ENCODE data around the gene ITPR3. TPM values are rescaled to one million over a fixed set of nuclear protein-coding genes. Genes with fewer than 3 reads are reported as not detected.

The ITPR3 gene
- total and polyA plus RNA-seq, 8 donors: 14.1 to 149 (median 65.6) TPM

- Histone ChIP-seq H3K4me3 (no peak overlapping the region), H3K27ac (no peak overlapping the region), H3K9me3 (no peaks in the 10 kb centered on the region), H3K27me3 (no peaks in the 10 kb centered on the region), H3K36me3 (peaks cover 26 to 98% (median 93%) of the 10 kb centered on the region in 4 donors), H3K4me1 (no peaks in the 10 kb centered on the region)
- TF ChIP-seq EP300 (IDR thresholded peaks at IDR 0.05) (no peak), POLR2A (IDR thresholded peaks at IDR 0.05) (no peak), CTCF (IDR thresholded peaks at IDR 0.05) (no peak), POLR2AphosphoS5 (IDR thresholded peaks at IDR 0.05) (no peak)
- intact Hi-C loops (cut with DNase I; ENCODE audit: low total_unique reads): no loop called here
- WGBS, 5 donors: 78 to 87% (median 85%) methylated on average over 10 of the region's 10 CpGs
- DNase-seq: no peak
These were observed 40.1 kb downstream of the ITPR3 start for GRCh38 chr6:33661106-33661838.

- WGBS, 5 donors: 87 to 94% (median 91%) methylated on average over 3 to 11 of the region's 11 CpGs
- TF ChIP-seq POLR2A (IDR thresholded peaks at IDR 0.05) (no peak), CTCF (IDR thresholded peaks at IDR 0.05) (no peak), POLR2AphosphoS5 (IDR thresholded peaks at IDR 0.05) (no peak), EP300 (IDR thresholded peaks at IDR 0.05) (no peak)
- DNase-seq: no peak
- H3K4me3 ChIP-seq: no peak overlapping the region
- no peaks in the 10 kb centered on the region for H3K27me3 ChIP-seq
- H3K27ac ChIP-seq: no peak overlapping the region
- H3K36me3 ChIP-seq: peaks cover 27 to 98% (median 93%) of the 10 kb centered on the region in 4 donors
- H3K4me1 ChIP-seq: no peaks in the 10 kb centered on the region
- no peaks in the 10 kb centered on the region for H3K9me3 ChIP-seq
- intact Hi-C loops (cut with DNase I; ENCODE audit: low total_unique reads): no loop called here
These were observed 41.2 kb downstream of the ITPR3 start for GRCh38 chr6:33662318-33662717.

- no peaks in the 10 kb centered on the region for H3K4me1 ChIP-seq
- TF ChIP-seq EP300 (IDR thresholded peaks at IDR 0.05): no peak
- no peak for TF ChIP-seq CTCF (IDR thresholded peaks at IDR 0.05)
- TF ChIP-seq POLR2A (IDR thresholded peaks at IDR 0.05): no peak
- TF ChIP-seq POLR2AphosphoS5 (IDR thresholded peaks at IDR 0.05): no peak
- 73 to 90% (median 84%) methylated on average over 5 of the region's 5 CpGs for WGBS, 5 donors
These were observed 41.9 kb downstream of the ITPR3 start for GRCh38 chr6:33663028-33663427.

GRCh38 chr6:33663727-33664449 is 42.8 kb downstream of the ITPR3 start:
- Histone ChIP-seq H3K27ac (no peak overlapping the region), H3K27me3 (no peaks in the 10 kb centered on the region), H3K36me3 (peaks cover 26 to 98% (median 93%) of the 10 kb centered on the region in 4 donors), H3K4me1 (peaks cover 0 to 6% (median 0%) of the 10 kb centered on the region in 4 donors), H3K4me3 (no peak overlapping the region), H3K9me3 (no peaks in the 10 kb centered on the region)
- DNase-seq: no peak
- intact Hi-C loops (cut with DNase I; ENCODE audit: low total_unique reads): no loop called here
- TF ChIP-seq EP300 (IDR thresholded peaks at IDR 0.05) (no peak), CTCF (IDR thresholded peaks at IDR 0.05) (no peak), POLR2A (IDR thresholded peaks at IDR 0.05) (no peak), POLR2AphosphoS5 (IDR thresholded peaks at IDR 0.05) (no peak)
- 94 to 99% (median 96%) methylated on average over 13 to 16 of the region's 16 CpGs for WGBS, 5 donors

More at GRCh38 chr6:33663028-33663427, 41.9 kb downstream of the ITPR3 start:
- Histone ChIP-seq H3K4me3 (no peak overlapping the region), H3K36me3 (peaks cover 34 to 98% (median 93%) of the 10 kb centered on the region in 4 donors), H3K9me3 (no peaks in the 10 kb centered on the region), H3K27ac (no peak overlapping the region), H3K27me3 (no peaks in the 10 kb centered on the region)
- DNase-seq: no peak
- intact Hi-C loops (cut with DNase I; ENCODE audit: low total_unique reads): no loop called here
